Psoas muscle (tissue), 8 donors: Measurements from ENCODE around the gene B4GALT7. TPM values are rescaled to one million over a fixed set of nuclear protein-coding genes. Genes with fewer than 3 reads are reported as not detected.
"Not testable (repeated sequence)": the region's sequence is repeated elsewhere in the genome, so short reads cannot be mapped to it uniquely, and the experiment has no call there.

Experiments
- ATAC-seq, 4 donors: fragments of 200-7000 bp; cut with Tn5 transposase; one replicate each; pipeline ENCODE4 v1.9.1; 2020; ENCODE audit warnings: moderate library complexity in 3 of 4, mild to moderate bottlenecking in 2 of 4
- DNase-seq, 2 donors: peaks; one replicate each; pipeline ENCODE4 v3.0.0-alpha.2; 2020
- H3K27ac ChIP-seq: fragments of 200-600 bp; one replicate; pipeline ENCODE4 v1.8.0; 2022
- H3K27me3 ChIP-seq, 3 donors: fragments of 200-600 bp in 1 of 3; one replicate each; pipeline versions ENCODE4 v1.6.1 to v1.8.0; 2013 to 2022; ENCODE audit warnings: low read length in 2 of 3, mild to moderate bottlenecking in 2 of 3, moderate library complexity in 1 of 3; ENCODE audit not compliant: insufficient read depth in 3 of 3
- H3K36me3 ChIP-seq, 2 donors: fragments of 200-600 bp in 1 of 2; one replicate each; pipeline versions ENCODE4 v1.6.1 to v1.8.0; 2013 to 2022; ENCODE audit warnings: low read depth in 1 of 2, mild to moderate bottlenecking in 1 of 2, moderate library complexity in 1 of 2; ENCODE audit not compliant: insufficient read depth in 1 of 2
- H3K4me1 ChIP-seq: fragments of 200-600 bp; one replicate; pipeline ENCODE4 v1.8.0; 2022
- H3K4me3 ChIP-seq: fragments of 200-600 bp; one replicate; pipeline ENCODE4 v1.8.0; 2022; ENCODE audit warnings: mild to moderate bottlenecking
- H3K9me3 ChIP-seq: fragments of 200-600 bp; one replicate; pipeline ENCODE4 v1.8.0; 2022
- WGBS, 3 donors: extraction: QIAGEN DNeasy Blood & Tissue Kit; methylation state at CpG; one replicate each; pipeline versions ENCODE4 v1.1.6 to v1.1.7; 2013; 5-methylcytosine and 5-hydroxymethylcytosine counted together
- intact Hi-C, 2 donors: fragments of 100-400 bp; cut with DNase I; formaldehyde crosslinking; loops; one replicate each; pipeline versions ENCODE4 v1.11.0 to v1.14.2; 2022
- polyA plus RNA-seq, 3 donors: library from polyadenylated mRNA; stranded (reverse); fragments of 200-250 nt; gene quantifications; one replicate each; pipeline ENCODE4 v1.2.3, GENCODE V29; 2013
- total RNA-seq, 4 donors: library from RNA; stranded (reverse); fragmentation: NEBNext Ultra II Directional in 2 of 4; extraction: Animal tissue kit (Norgen Biotek cat#: 25700) in 2 of 4; gene quantifications; one replicate each; pipeline versions ENCODE4 v1.2.1 to v1.2.4, GENCODE V29; 2021 to 2023
- TF ChIP-seq, protein P1 (sequence below): fragments of 200-600 bp; IDR thresholded peaks from one replicate; pipeline ENCODE4 v1.8.0; 2022; ENCODE audit warnings: antibody characterized with exemption
- donor health status: healthy with polysubstance abuse.
- donor health status: DM: no; HTN: no; CAD: no; lungs with moderate emphysema.
- donor health status: Bipolar disorder and iron deficiency.
- donor health status: healthy.
- donor health status: DM: yes; HTN: yes; CAD: no.
- donor health status: DM: no; HTN: no; CAD: no.
- donor health status: DM: no; HTN: no; CAD: no.
- donor health status: DM: yes; HTN: yes; CAD: no.

B4GALT7 gene
- total and polyA plus RNA-seq, 7 donors: 12.7 to 23.1 (median 14.7) TPM

DNA sequence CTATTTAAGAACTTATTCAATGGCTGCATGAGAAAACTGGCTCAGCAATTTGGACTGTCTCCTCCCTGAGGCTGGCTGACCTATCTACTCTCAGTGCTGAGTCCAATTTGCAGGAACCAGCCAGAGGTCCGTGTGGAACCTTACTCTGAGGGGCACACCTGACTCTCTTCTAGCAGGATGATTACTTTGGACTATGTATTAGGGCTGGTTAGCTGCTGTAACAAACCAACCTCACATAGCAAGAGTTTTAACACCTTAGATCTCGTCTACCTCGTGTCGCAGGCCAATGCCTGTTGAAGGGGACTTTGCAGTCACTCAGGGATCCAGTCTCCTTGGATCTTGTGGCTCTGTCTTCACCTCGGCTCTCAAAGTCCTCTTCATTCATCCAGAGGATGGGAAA lies 42.1 kb upstream of the B4GALT7 start:
- no peaks in the 10 kb centered on the region for H3K27me3 ChIP-seq
- intact Hi-C loops: no loop called here
- H3K36me3 ChIP-seq: peaks cover 0 to 2% of the 10 kb centered on the region in 2 donors
- no peaks in the 10 kb centered on the region for H3K9me3 ChIP-seq
- ATAC-seq (no peak), DNase-seq (no peak)
- peak overlapping the region; percentile 56 for H3K27ac ChIP-seq
- no peak overlapping the region for H3K4me3 ChIP-seq
- 74 to 77% (median 75%) methylated on average over 5 of the region's 5 CpGs for whole genome bisulfite sequencing, 3 donors
- TF ChIP-seq, protein P1, sequence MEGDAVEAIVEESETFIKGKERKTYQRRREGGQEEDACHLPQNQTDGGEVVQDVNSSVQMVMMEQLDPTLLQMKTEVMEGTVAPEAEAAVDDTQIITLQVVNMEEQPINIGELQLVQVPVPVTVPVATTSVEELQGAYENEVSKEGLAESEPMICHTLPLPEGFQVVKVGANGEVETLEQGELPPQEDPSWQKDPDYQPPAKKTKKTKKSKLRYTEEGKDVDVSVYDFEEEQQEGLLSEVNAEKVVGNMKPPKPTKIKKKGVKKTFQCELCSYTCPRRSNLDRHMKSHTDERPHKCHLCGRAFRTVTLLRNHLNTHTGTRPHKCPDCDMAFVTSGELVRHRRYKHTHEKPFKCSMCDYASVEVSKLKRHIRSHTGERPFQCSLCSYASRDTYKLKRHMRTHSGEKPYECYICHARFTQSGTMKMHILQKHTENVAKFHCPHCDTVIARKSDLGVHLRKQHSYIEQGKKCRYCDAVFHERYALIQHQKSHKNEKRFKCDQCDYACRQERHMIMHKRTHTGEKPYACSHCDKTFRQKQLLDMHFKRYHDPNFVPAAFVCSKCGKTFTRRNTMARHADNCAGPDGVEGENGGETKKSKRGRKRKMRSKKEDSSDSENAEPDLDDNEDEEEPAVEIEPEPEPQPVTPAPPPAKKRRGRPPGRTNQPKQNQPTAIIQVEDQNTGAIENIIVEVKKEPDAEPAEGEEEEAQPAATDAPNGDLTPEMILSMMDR: no peak
- H3K4me1 ChIP-seq: peaks cover 21% of the 10 kb centered on the region

DNA sequence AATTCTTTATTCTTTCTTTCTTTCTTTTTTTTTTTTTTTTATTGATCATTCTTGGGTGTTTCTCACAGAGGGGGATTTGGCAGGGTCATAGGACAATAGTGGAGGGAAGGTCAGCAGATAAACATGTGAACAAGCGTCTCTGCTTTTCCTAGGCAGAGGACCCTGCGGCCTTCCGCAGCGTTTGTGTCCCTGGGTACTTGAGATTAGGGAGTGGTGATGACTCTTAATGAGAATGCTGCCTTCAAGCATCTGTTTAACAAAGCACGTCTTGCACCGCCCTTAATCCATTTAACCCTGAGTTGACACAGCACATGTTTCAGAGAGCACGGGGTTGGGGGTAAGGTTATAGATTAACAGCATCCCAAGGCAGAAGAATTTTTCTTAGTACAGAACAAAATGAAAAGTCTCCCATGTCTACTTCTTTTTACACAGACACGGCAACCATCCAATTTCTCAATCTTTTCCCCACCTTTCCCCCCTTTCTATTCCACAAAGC lies 40.4 kb upstream of the B4GALT7 start:
- H3K27ac ChIP-seq, H3K36me3 ChIP-seq, DNase-seq, ATAC-seq, intact Hi-C loops, H3K9me3 ChIP-seq, H3K27me3 ChIP-seq, H3K4me3 ChIP-seq: not testable (repeated sequence)
- H3K4me1 ChIP-seq: peaks cover 13% of the 10 kb centered on the region
- WGBS, 3 donors: 61 to 64% (median 64%) methylated on average over 7 to 8 of the region's 8 CpGs

DNA sequence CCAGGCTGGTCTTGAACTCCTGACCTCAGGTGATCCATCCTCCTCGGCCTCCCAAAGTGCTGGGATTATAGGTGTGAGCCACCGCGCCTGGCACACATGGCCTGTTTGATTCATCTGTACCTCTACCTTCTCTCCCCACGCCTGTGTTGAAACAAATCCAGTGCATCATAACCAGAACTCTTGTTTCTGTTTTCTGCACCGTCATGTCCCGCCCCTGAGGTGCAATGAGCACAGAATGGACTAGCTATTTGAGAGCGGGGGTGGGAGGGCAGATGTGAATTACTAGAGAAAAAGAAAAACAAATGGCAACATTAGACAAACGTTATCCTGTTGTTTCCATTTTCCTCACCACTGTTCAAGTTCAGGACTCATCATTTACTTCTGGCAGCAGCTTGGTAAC lies 34.9 kb upstream of the B4GALT7 start:
- no peaks in the 10 kb centered on the region for H3K27me3 ChIP-seq
- no peaks in the 10 kb centered on the region for H3K4me1 ChIP-seq
- intact Hi-C loops: no loop called here
- DNase-seq: no peak
- H3K9me3 ChIP-seq: no peaks in the 10 kb centered on the region
- WGBS, 3 donors: 75% methylated on average over 8 of the region's 8 CpGs
- no peak overlapping the region for H3K4me3 ChIP-seq
- TF ChIP-seq, protein P1: no peak
- no peak for ATAC-seq
- no peak overlapping the region for H3K27ac ChIP-seq
- no peaks in the 10 kb centered on the region for H3K36me3 ChIP-seq

DNA sequence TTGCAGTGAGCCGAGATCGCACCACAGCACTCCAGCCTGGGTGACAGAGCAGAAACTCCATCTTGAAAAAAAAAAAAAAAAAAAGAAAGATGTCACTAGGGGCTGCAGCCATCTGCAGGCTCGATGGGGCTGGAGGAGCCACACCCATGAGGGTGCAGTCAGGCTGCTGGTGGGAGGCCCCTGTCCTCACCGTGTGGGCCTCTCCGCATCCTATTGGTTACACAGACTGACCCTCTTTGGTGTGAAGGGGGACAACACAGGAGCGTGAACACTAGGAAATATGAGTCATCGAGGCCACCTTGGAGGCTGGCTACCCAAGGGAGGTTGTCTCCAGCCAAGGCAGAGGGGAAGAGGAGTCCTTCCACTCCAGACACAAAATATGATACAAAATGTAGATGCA lies 31.6 kb upstream of the B4GALT7 start:
- Histone ChIP-seq H3K27me3 (no peaks in the 10 kb centered on the region), H3K4me1 (no peaks in the 10 kb centered on the region), H3K36me3 (no peaks in the 10 kb centered on the region), H3K27ac (no peak overlapping the region), H3K4me3 (no peak overlapping the region), H3K9me3 (no peaks in the 10 kb centered on the region)
- WGBS, 3 donors: 60 to 66% (median 63%) methylated on average over 7 of the region's 7 CpGs
- TF ChIP-seq, protein P1: no peak
- intact Hi-C loops: no loop called here
- DNase-seq: no peak
- no peak for ATAC-seq

DNA sequence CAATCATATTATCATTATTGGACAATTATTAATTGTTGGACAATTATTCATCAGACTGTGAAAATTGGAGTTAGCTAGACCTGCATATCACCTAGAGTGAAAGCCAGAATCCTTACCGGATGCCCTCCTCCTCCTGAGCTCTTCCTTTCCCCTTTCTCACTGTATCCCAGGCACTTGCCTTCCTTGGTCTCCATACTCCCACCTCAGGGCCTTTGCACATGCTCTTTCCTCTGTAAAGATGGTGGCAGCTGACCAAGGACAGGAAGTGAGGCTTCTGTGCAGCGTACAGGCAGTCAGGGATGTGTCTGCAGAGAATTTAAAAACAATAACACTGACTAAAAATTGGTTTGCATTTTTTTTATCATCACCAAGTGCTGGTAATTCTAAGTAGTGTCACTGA lies 30.0 kb upstream of the B4GALT7 start:
- H3K36me3 ChIP-seq: no peaks in the 10 kb centered on the region
- 69 to 84% (median 80%) methylated on average over 2 of the region's 2 CpGs for WGBS, 3 donors
- H3K4me3 ChIP-seq: no peak overlapping the region
- ATAC-seq (no peak), DNase-seq (no peak)
- TF ChIP-seq, protein P1: no peak
- H3K4me1 ChIP-seq: no peaks in the 10 kb centered on the region
- no peaks in the 10 kb centered on the region for H3K9me3 ChIP-seq
- intact Hi-C loops: no loop called here
- H3K27me3 ChIP-seq: no peaks in the 10 kb centered on the region
- H3K27ac ChIP-seq: no peak overlapping the region
